SJCRH30 (cell line): ENCODE data around the gene CEP41. TPM values are rescaled to one million over a fixed set of nuclear protein-coding genes. Genes with fewer than 3 reads are reported as not detected.

Source experiments
- DNase-seq, 2 experiments: peaks; one replicate each; pipeline ENCODE4 v3.0.0-alpha.2; 2015 to 2020
- H3K27ac ChIP-seq: fragments of 250-450 bp; sonication (Bioruptor Pico); 2 replicates; pipeline ENCODE4 v1.5.1; 2020; ENCODE audit warnings: mild to moderate bottlenecking, moderate library complexity
- H3K27me3 ChIP-seq: fragments of 250-450 bp; sonication (Bioruptor Pico); 2 replicates; pipeline ENCODE4 v1.5.1; 2020; ENCODE audit warnings: mild to moderate bottlenecking, moderate library complexity
- H3K36me3 ChIP-seq: fragments of 250-450 bp; sonication (Bioruptor Pico); 2 replicates; pipeline ENCODE4 v1.5.1; 2020; ENCODE audit warnings: mild to moderate bottlenecking, moderate library complexity
- H3K4me1 ChIP-seq: fragments of 250-450 bp; sonication (Bioruptor Pico); 2 replicates; pipeline ENCODE4 v1.5.1; 2020; ENCODE audit warnings: mild to moderate bottlenecking, moderate library complexity
- H3K4me3 ChIP-seq: fragments of 250-450 bp; sonication (Bioruptor Pico); 2 replicates; pipeline ENCODE4 v1.5.1; 2020; ENCODE audit warnings: mild to moderate bottlenecking, moderate library complexity
- H3K9me3 ChIP-seq: fragments of 250-450 bp; sonication (Bioruptor Pico); replicated peaks from 2 replicates; pipeline ENCODE4 v1.5.1; 2020; ENCODE audit warnings: mild to moderate bottlenecking, moderate library complexity
- total RNA-seq: library from RNA; depleted of rRNA; stranded (reverse); fragments of >200 nt; shearing (Covaris generic); gene quantifications from 2 replicates; pipeline ENCODE4 v1.2.3, GENCODE V29; 2014; rRNA removed

CEP41 gene
- total RNA-seq: 39.4 and 39.9 TPM in 2 replicates

GRCh38 chr7:130440527-130441365 is at the start of gene CEP41:
CEP41 (minus strand) TSS chr7:130441016; CDS start chr7:130440966, 50 bp downstream.
- Histone ChIP-seq H3K36me3 (no peaks in the 10 kb centered on the region; the same call in 1 of the 2 replicates), H3K27me3 (no peaks in the 10 kb centered on the region), H3K9me3 (no peaks in the 10 kb centered on the region), H3K4me1 (peaks cover 17% of the 10 kb centered on the region), H3K27ac (peak within 1 kb of the TSS; percentile 99), H3K4me3 (peak within 1 kb of the TSS; percentile 73)
- DNase-seq: peak; percentile 99 to 100

GRCh38 chr7:130490311-130490791 is 49.5 kb upstream of the CEP41 start:
- Histone ChIP-seq H3K4me1 (peaks cover 20% of the 10 kb centered on the region), H3K4me3 (peak overlapping the region; percentile 77), H3K27me3 (no peaks in the 10 kb centered on the region), H3K27ac (peak overlapping the region; percentile 95), H3K36me3 (peaks cover 29% of the 10 kb centered on the region), H3K9me3 (no peaks in the 10 kb centered on the region)
- DNase-seq: peak; percentile 82 to 86

- DNase-seq: peak; percentile 72 to 75
- peak overlapping the region; percentile 77 for H3K4me3 ChIP-seq
These were observed 48.5 kb upstream of the CEP41 start for GRCh38 chr7:130489140-130489983.

GRCh38 chr7:130488392-130489139 is 47.8 kb upstream of the CEP41 start:
- Histone ChIP-seq H3K27me3 (no peaks in the 10 kb centered on the region), H3K4me3 (no peak overlapping the region), H3K27ac (peak overlapping the region; percentile 95), H3K9me3 (no peaks in the 10 kb centered on the region), H3K36me3 (peaks cover 11% of the 10 kb centered on the region), H3K4me1 (peaks cover 20% of the 10 kb centered on the region)
- peak in 1 of 2 experiments; percentile 16 for DNase-seq

More at GRCh38 chr7:130489140-130489983, 48.5 kb upstream of the CEP41 start:
- H3K36me3 ChIP-seq: peaks cover 19% of the 10 kb centered on the region
- H3K27me3 ChIP-seq: no peaks in the 10 kb centered on the region
- peaks cover 20% of the 10 kb centered on the region for H3K4me1 ChIP-seq
- H3K27ac ChIP-seq: peak overlapping the region; percentile 95
- H3K9me3 ChIP-seq: no peaks in the 10 kb centered on the region

GRCh38 chr7:130486954-130487436 is 46.2 kb upstream of the CEP41 start:
- H3K4me1 ChIP-seq: peaks cover 20% of the 10 kb centered on the region
- no peaks in the 10 kb centered on the region for H3K36me3 ChIP-seq
- no peak overlapping the region for H3K4me3 ChIP-seq
- no peaks in the 10 kb centered on the region for H3K9me3 ChIP-seq
- H3K27ac ChIP-seq: no peak overlapping the region
- no peaks in the 10 kb centered on the region for H3K27me3 ChIP-seq
- no peak for DNase-seq

GRCh38 chr7:130486114-130486953 is 45.5 kb upstream of the CEP41 start:
- no peak overlapping the region for H3K4me3 ChIP-seq
- no peaks in the 10 kb centered on the region for H3K36me3 ChIP-seq
- no peaks in the 10 kb centered on the region for H3K27me3 ChIP-seq
- H3K27ac ChIP-seq: no peak overlapping the region
- H3K9me3 ChIP-seq: no peaks in the 10 kb centered on the region
- DNase-seq: no peak
- peaks cover 20% of the 10 kb centered on the region for H3K4me1 ChIP-seq

GRCh38 chr7:130485734-130486113 is 44.9 kb upstream of the CEP41 start:
- Histone ChIP-seq H3K4me1 (peaks cover 20% of the 10 kb centered on the region), H3K27ac (no peak overlapping the region), H3K9me3 (no peaks in the 10 kb centered on the region), H3K27me3 (no peaks in the 10 kb centered on the region), H3K4me3 (no peak overlapping the region), H3K36me3 (no peaks in the 10 kb centered on the region)
- DNase-seq: no peak

- Histone ChIP-seq H3K27me3 (no peaks in the 10 kb centered on the region), H3K4me3 (no peak overlapping the region), H3K9me3 (peaks cover 7% of the 10 kb centered on the region; the same call in 1 of the 2 replicates), H3K27ac (no peak overlapping the region), H3K4me1 (no peaks in the 10 kb centered on the region; the same call in 1 of the 2 replicates), H3K36me3 (no peaks in the 10 kb centered on the region)
- no peak for DNase-seq
These were observed 42.2 kb upstream of the CEP41 start for GRCh38 chr7:130483031-130483430.

- no peak overlapping the region for H3K27ac ChIP-seq
- H3K9me3 ChIP-seq: peaks cover 13% of the 10 kb centered on the region; the same call in 1 of the 2 replicates
- H3K4me1 ChIP-seq: no peaks in the 10 kb centered on the region
- H3K4me3 ChIP-seq: no peak overlapping the region
- DNase-seq: peak in 1 of 2 experiments; percentile 30
- H3K27me3 ChIP-seq: no peaks in the 10 kb centered on the region
- H3K36me3 ChIP-seq: no peaks in the 10 kb centered on the region
These were observed 41.1 kb upstream of the CEP41 start for GRCh38 chr7:130481898-130482297.

GRCh38 chr7:130479716-130480400 is 39.0 kb upstream of the CEP41 start:
- no peak for DNase-seq
- Histone ChIP-seq H3K4me1 (no peaks in the 10 kb centered on the region), H3K27ac (no peak overlapping the region), H3K9me3 (peaks cover 13% of the 10 kb centered on the region; the same call in 1 of the 2 replicates), H3K36me3 (no peaks in the 10 kb centered on the region), H3K27me3 (no peaks in the 10 kb centered on the region), H3K4me3 (no peak overlapping the region)

GRCh38 chr7:130478991-130479390 is 38.2 kb upstream of the CEP41 start:
- H3K4me1 ChIP-seq: no peaks in the 10 kb centered on the region
- no peaks in the 10 kb centered on the region for H3K27me3 ChIP-seq
- no peak overlapping the region for H3K4me3 ChIP-seq
- H3K27ac ChIP-seq: no peak overlapping the region
- peaks cover 13% of the 10 kb centered on the region; the same call in 1 of the 2 replicates for H3K9me3 ChIP-seq
- no peak for DNase-seq
- H3K36me3 ChIP-seq: no peaks in the 10 kb centered on the region

- H3K27ac ChIP-seq: no peak overlapping the region
- H3K4me3 ChIP-seq: no peak overlapping the region
- no peaks in the 10 kb centered on the region for H3K27me3 ChIP-seq
- no peaks in the 10 kb centered on the region for H3K36me3 ChIP-seq
- peaks cover 13% of the 10 kb centered on the region; the same call in 1 of the 2 replicates for H3K9me3 ChIP-seq
- DNase-seq: peak in 1 of 2 experiments; percentile 52
- H3K4me1 ChIP-seq: no peaks in the 10 kb centered on the region
These were observed 35.7 kb upstream of the CEP41 start for GRCh38 chr7:130476297-130477150.
